Measurements from ENCODE around the gene SRD5A1.

SRD5A1 gene

GRCh38 chr5:6598351-6598900, 34.8 kb upstream of the SRD5A1 start:
- Mint-ChIP-seq H3K4me3 (no peak overlapping the region), H3K36me3 (peaks cover 29% of the 10 kb centered on the region), H3K27me3 (no peaks in the 10 kb centered on the region), H3K27ac (no peak overlapping the region), H3K4me1 (no peaks in the 10 kb centered on the region), H3K9me3 (no peaks in the 10 kb centered on the region)

GRCh38 chr5:6599739-6600138, 33.5 kb upstream of the SRD5A1 start:
- Mint-ChIP-seq H3K4me3 (no peak overlapping the region), H3K36me3 (peaks cover 33% of the 10 kb centered on the region), H3K4me1 (no peaks in the 10 kb centered on the region), H3K9me3 (no peaks in the 10 kb centered on the region), H3K27me3 (no peaks in the 10 kb centered on the region), H3K27ac (no peak overlapping the region)

GRCh38 chr5:6601271-6601670, 32.0 kb upstream of the SRD5A1 start:
- no peak overlapping the region for H3K4me3 Mint-ChIP-seq
- H3K27ac Mint-ChIP-seq, result no peak overlapping the region
- H3K9me3 Mint-ChIP-seq, result no peaks in the 10 kb centered on the region
- no peaks in the 10 kb centered on the region for H3K27me3 Mint-ChIP-seq
- no peaks in the 10 kb centered on the region for H3K4me1 Mint-ChIP-seq
- H3K36me3 Mint-ChIP-seq, result peaks cover 35% of the 10 kb centered on the region

DNA sequence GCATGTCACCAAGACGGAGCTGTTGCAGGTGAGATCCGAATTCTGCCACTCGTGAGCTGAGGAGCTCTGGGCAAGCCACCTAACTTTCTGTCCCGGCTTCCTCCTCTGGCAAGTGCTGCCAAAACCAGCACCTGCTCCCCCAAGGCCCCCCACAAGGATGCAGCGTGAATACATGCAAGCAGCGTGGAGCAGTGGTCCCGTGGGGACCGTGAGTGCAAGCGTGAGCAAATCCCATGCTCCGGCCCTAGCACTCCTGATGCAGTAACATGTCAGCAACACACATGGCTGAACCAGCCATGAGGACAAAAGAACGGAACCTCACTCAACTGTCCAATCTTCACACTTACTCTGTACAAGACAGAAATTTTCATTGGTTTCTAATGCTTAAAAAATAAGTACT, 31.4 kb upstream of the SRD5A1 start:
- Mint-ChIP-seq H3K27me3 (no peaks in the 10 kb centered on the region), H3K36me3 (peaks cover 35% of the 10 kb centered on the region), H3K27ac (no peak overlapping the region)

DNA sequence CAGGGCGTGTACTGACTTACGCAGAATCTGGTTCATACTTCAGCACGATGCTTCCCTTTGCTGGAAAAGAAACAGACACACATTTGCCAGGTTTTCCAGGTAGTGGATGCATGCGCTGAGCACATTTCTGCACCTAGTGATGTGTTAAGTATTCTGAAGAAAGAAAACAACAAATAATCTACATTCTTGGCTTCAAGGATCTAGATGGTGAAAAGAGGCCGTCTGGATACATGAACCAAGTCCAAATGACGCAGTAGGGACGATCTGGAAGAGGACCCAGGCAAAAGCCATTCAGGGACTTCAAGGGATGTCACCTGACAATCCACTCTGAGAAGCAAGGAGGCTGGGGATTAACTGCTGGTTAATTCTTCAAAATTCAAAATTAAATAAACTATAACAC, 30.8 kb upstream of the SRD5A1 start:
- no peaks in the 10 kb centered on the region for H3K27me3 Mint-ChIP-seq
- no peaks in the 10 kb centered on the region for H3K9me3 Mint-ChIP-seq
- H3K36me3 Mint-ChIP-seq, result peaks cover 32% of the 10 kb centered on the region
- H3K4me1 Mint-ChIP-seq, result no peaks in the 10 kb centered on the region
- H3K4me3 Mint-ChIP-seq, result no peak overlapping the region
- no peak overlapping the region for H3K27ac Mint-ChIP-seq

More for the DNA sequence above, 31.4 kb upstream of the SRD5A1 start:
- Mint-ChIP-seq H3K4me3 (no peak overlapping the region), H3K4me1 (no peaks in the 10 kb centered on the region), H3K9me3 (no peaks in the 10 kb centered on the region)

- Mint-ChIP-seq H3K27me3 (no peaks in the 10 kb centered on the region), H3K36me3 (peaks cover 30% of the 10 kb centered on the region), H3K27ac (no peak overlapping the region), H3K4me3 (no peak overlapping the region), H3K9me3 (no peaks in the 10 kb centered on the region), H3K4me1 (no peaks in the 10 kb centered on the region)
Measured at GRCh38 chr5:6603643-6604042, 29.6 kb upstream of the SRD5A1 start.

DNA sequence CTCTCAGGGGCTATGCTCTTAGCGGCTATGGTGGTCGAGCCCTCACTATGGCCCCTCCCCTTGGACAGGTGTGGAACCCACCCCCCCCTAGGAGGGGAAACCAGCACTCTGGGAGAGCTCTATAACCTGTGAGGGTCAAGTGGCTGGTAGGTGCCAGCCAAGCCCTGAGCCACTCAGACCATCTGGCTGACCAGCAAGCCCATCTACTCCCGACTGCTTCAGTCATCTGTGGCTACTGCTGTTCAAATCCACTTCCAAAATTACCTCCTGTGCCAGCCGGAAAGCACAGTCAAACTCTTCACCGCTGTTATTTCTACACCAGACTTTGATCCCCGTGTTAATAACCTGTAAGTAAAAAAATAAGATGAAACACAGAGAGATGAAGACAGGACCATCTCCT, 28.9 kb upstream of the SRD5A1 start:
- peaks cover 28% of the 10 kb centered on the region for H3K36me3 Mint-ChIP-seq
- H3K4me1 Mint-ChIP-seq, result no peaks in the 10 kb centered on the region
- no peak overlapping the region for H3K27ac Mint-ChIP-seq
- no peaks in the 10 kb centered on the region for H3K9me3 Mint-ChIP-seq
- no peaks in the 10 kb centered on the region for H3K27me3 Mint-ChIP-seq
- H3K4me3 Mint-ChIP-seq, result no peak overlapping the region

GRCh38 chr5:6604946-6605345, 28.3 kb upstream of the SRD5A1 start:
- no peaks in the 10 kb centered on the region for H3K27me3 Mint-ChIP-seq
- peaks cover 27% of the 10 kb centered on the region for H3K36me3 Mint-ChIP-seq
- H3K4me3 Mint-ChIP-seq, result no peak overlapping the region
- H3K4me1 Mint-ChIP-seq, result no peaks in the 10 kb centered on the region
- no peaks in the 10 kb centered on the region for H3K9me3 Mint-ChIP-seq
- no peak overlapping the region for H3K27ac Mint-ChIP-seq

- no peak overlapping the region for H3K27ac Mint-ChIP-seq
- peaks cover 19% of the 10 kb centered on the region for H3K36me3 Mint-ChIP-seq
- H3K27me3 Mint-ChIP-seq, result no peaks in the 10 kb centered on the region
Measured at GRCh38 chr5:6606884-6607558, 26.2 kb upstream of the SRD5A1 start.

GRCh38 chr5:6607559-6607936, 25.7 kb upstream of the SRD5A1 start:
- H3K27me3 Mint-ChIP-seq, result no peaks in the 10 kb centered on the region

More at GRCh38 chr5:6606884-6607558, 26.2 kb upstream of the SRD5A1 start:
- no peaks in the 10 kb centered on the region for H3K4me1 Mint-ChIP-seq
- H3K9me3 Mint-ChIP-seq, result no peaks in the 10 kb centered on the region
- H3K4me3 Mint-ChIP-seq, result no peak overlapping the region

GRCh38 chr5:6608016-6608415, 25.2 kb upstream of the SRD5A1 start:
- H3K27me3 Mint-ChIP-seq, result no peaks in the 10 kb centered on the region
- H3K27ac Mint-ChIP-seq, result no peak overlapping the region
- H3K4me3 Mint-ChIP-seq, result no peak overlapping the region
- H3K9me3 Mint-ChIP-seq, result no peaks in the 10 kb centered on the region
- peaks cover 13% of the 10 kb centered on the region for H3K36me3 Mint-ChIP-seq
- no peaks in the 10 kb centered on the region for H3K4me1 Mint-ChIP-seq

More at GRCh38 chr5:6607559-6607936, 25.7 kb upstream of the SRD5A1 start:
- H3K9me3 Mint-ChIP-seq, result no peaks in the 10 kb centered on the region
- peaks cover 13% of the 10 kb centered on the region for H3K36me3 Mint-ChIP-seq
- no peak overlapping the region for H3K27ac Mint-ChIP-seq
- no peak overlapping the region for H3K4me3 Mint-ChIP-seq
- no peaks in the 10 kb centered on the region for H3K4me1 Mint-ChIP-seq

DNA sequence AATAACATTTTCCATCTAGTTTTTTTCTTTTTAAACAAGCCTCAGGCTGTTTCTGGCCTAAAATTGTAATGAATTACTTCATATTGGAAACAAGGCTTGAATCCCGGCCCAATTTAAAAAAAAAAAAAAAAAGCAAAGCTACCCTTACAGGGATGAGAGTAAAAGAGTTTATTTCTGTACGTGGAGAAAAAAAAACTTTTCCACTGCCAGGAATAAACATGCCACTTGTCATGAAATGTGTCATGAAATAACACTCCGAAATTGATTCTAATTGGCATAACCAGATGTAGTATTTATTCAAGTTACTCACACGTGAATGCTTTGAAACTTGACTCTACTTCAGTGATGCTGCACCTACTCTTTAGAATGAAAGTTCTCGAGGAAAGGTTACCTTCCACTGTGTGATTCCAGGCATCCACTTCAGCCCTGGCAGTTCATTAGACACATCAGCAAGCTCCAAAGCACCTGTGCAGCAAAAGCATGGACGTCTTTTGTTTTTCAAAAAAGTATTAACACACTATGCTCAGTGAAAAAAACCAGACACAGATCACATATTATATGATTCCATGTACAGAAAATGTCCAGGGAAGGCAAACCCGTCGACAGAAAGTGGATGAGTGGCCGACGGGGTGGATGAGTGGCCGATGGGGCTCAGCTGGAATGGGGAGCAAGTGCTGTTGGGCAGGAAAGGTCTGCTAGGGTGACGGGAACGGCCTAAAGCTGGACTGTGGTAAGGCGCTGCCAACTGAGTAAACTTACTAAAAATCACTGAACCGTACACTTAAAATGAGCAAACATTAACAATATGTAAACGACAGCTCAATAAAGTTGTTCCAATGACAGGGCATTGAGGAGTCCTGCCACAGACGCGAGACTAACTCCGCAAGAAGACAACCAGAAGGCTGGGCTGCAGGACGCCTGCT, 21.6 kb upstream of the SRD5A1 start:
- H3K27ac Mint-ChIP-seq, result no peak overlapping the region
- peaks cover 26% of the 10 kb centered on the region for H3K4me1 Mint-ChIP-seq
- H3K36me3 Mint-ChIP-seq, result peaks cover 12% of the 10 kb centered on the region
- H3K27me3 Mint-ChIP-seq, result no peaks in the 10 kb centered on the region
- H3K9me3 Mint-ChIP-seq, result no peaks in the 10 kb centered on the region
- no peak overlapping the region for H3K4me3 Mint-ChIP-seq

GRCh38 chr5:6615034-6615815, 18.0 kb upstream of the SRD5A1 start:
- Mint-ChIP-seq H3K4me1 (peaks cover 26% of the 10 kb centered on the region), H3K27me3 (no peaks in the 10 kb centered on the region), H3K9me3 (no peaks in the 10 kb centered on the region), H3K27ac (no peak overlapping the region), H3K36me3 (peaks cover 13% of the 10 kb centered on the region), H3K4me3 (no peak overlapping the region)

DNA sequence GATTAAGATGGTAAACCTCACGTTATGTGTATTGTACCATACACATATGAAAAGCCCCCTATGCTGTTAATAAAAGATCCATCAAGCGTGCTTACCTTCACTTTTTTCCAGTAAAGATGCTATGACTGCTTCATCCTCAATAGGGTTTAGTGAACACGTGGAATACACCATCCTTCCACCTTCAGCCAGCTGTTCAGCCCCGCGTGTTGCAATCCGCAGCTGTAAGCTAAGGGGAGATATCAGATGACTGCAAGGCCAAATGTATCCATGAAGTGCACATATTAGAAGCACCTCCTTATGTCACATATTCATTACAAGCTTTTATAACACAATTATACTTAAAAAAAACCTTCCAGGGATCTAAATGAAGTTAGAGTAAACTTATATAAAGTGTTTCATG, 16.6 kb upstream of the SRD5A1 start:
- Mint-ChIP-seq H3K36me3 (peaks cover 16% of the 10 kb centered on the region), H3K4me3 (no peak overlapping the region), H3K9me3 (no peaks in the 10 kb centered on the region), H3K4me1 (peaks cover 29% of the 10 kb centered on the region), H3K27ac (no peak overlapping the region), H3K27me3 (no peaks in the 10 kb centered on the region)

DNA sequence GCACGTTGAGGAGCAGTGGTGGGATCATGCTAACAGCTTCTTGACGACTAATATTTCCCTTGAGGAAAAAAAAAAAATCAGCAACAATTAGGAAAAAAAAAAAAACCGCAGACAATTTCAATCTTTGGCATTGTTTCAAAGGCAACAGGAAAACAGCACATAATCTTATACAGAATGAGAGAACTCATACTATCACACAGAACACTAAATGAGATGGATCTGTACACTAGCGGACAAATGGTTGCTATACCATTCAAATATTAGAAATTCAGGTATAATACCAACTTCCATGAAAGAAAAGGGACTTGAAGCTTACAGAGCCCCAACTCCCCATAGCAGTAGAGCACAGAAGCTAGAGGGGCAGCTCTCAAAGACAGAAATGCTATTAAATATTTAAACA, 10.0 kb upstream of the SRD5A1 start:
- Mint-ChIP-seq H3K36me3 (peaks cover 44% of the 10 kb centered on the region), H3K9me3 (no peaks in the 10 kb centered on the region), H3K4me1 (peaks cover 43% of the 10 kb centered on the region), H3K27me3 (no peaks in the 10 kb centered on the region), H3K4me3 (no peak overlapping the region), H3K27ac (no peak overlapping the region)
